Ovary (tissue), 3 donors: ENCODE measurements around the gene MRPL50.

Experiments used
- EP300 ChIP-seq: sonication (generic); formaldehyde crosslinking; IDR thresholded peaks from one replicate; pipeline ENCODE4 v1.6.1; 2017; ENCODE audit warnings: antibody characterized with exemption
- TF ChIP-seq, protein P1 (sequence below), 3 donors: fragments of 450-650 bp in 2 of 3; fragments of 200-600 bp in 1 of 3; IDR thresholded peaks; one replicate each; pipeline versions ENCODE4 v1.5.1 to v1.8.0; 2016 to 2022; ENCODE audit warnings: antibody characterized with exemption in 3 of 3, mild to moderate bottlenecking in 1 of 3
- donor health status: DM: no; HTN: no; CAD: no.

DNA sequence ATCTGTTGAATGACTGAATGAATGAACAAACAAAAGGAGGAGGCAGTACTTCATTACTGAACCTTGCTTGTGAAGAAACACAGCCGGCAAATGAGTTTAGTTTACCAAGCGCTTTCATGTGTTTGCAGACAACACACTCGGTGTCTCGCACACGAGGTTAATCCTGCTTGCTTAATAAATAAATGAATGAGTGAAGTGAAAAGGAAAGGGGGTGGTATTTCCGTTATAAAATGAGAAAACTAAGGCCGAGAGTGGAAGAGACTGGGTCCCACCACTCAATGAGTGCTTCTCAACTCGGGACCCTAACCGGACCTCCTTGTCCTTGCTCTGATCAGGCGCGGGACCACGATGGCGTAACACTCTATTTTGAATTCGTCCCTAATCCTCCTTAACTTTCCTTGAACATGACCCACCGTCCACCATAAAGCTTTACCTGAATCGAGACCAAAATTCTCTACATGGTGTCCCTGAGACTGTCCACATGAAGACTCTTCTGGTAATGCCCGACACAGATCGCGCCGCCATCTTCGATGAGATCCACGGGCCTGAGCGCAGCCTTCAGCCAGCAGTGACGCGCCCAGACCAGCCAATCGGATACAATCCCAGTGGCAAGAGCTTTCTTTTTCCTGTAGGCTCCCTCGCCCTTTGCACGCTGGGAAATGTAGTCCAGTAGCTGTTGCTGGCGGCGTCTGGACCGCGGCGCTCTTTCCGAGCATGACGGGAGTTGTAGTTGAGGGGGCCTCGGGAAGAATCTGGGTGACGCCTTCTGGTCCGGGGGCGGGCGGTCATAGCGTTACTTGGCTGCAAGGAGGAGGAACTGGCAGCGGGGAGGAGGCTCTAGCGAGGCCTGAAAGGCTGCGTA, at the start of gene MRPL50, which contains the start of gene ZNF189:
- TF ChIP-seq, protein P1, sequence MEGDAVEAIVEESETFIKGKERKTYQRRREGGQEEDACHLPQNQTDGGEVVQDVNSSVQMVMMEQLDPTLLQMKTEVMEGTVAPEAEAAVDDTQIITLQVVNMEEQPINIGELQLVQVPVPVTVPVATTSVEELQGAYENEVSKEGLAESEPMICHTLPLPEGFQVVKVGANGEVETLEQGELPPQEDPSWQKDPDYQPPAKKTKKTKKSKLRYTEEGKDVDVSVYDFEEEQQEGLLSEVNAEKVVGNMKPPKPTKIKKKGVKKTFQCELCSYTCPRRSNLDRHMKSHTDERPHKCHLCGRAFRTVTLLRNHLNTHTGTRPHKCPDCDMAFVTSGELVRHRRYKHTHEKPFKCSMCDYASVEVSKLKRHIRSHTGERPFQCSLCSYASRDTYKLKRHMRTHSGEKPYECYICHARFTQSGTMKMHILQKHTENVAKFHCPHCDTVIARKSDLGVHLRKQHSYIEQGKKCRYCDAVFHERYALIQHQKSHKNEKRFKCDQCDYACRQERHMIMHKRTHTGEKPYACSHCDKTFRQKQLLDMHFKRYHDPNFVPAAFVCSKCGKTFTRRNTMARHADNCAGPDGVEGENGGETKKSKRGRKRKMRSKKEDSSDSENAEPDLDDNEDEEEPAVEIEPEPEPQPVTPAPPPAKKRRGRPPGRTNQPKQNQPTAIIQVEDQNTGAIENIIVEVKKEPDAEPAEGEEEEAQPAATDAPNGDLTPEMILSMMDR (IDR thresholded peaks at IDR 0.05), result no peak
- no peak for TF ChIP-seq EP300
